Fibroblast of lung (primary cell): ENCODE data around the gene CLGN. TPM values are rescaled to one million over a fixed set of nuclear protein-coding genes. Genes with fewer than 3 reads are reported as not detected.

Experiments used
- DNase-seq, 2 donors: peaks; one replicate each; pipeline versions ENCODE4 v3.0.0 to v3.0.0-alpha.2; 2010; ENCODE audit warnings: low read depth in 2 of 2
- H2AFZ ChIP-seq: 2 replicates; pipeline ENCODE4 v1.5.1; 2012; ENCODE audit warnings: low read length, control low read depth, inconsistent platforms
- H3K27ac ChIP-seq: 2 replicates; pipeline ENCODE4 v1.5.1; 2011; ENCODE audit warnings: low read length, control low read depth; ENCODE audit not compliant: insufficient read depth
- H3K27me3 ChIP-seq: 2 replicates; pipeline ENCODE4 v1.5.1; 2011; ENCODE audit warnings: mild to moderate bottlenecking, low read length; ENCODE audit not compliant: control insufficient read depth, insufficient read depth
- H3K36me3 ChIP-seq: 2 replicates; pipeline ENCODE4 v1.5.1; 2011; ENCODE audit warnings: low read length; ENCODE audit not compliant: control insufficient read depth, insufficient read depth
- H3K4me1 ChIP-seq: 2 replicates; pipeline ENCODE4 v1.5.1; 2011; ENCODE audit warnings: low read length; ENCODE audit not compliant: control insufficient read depth, insufficient read depth; ENCODE audit errors: extremely low read depth
- H3K4me2 ChIP-seq: 2 replicates; pipeline ENCODE4 v1.5.1; 2011; ENCODE audit warnings: low read length, control low read depth; ENCODE audit not compliant: insufficient read depth; ENCODE audit errors: extremely low read depth
- H3K4me3 ChIP-seq, 4 experiments: fragments of 200-600 bp in 1 of 4; sonication (generic) in 1 of 4; replicated peaks in 1 of 4; 2 replicates each; pipeline ENCODE4 v1.5.1; 2011 to 2016; ENCODE audit warnings: low read length in 4 of 4, low read depth in 3 of 4, mild to moderate bottlenecking in 3 of 4, control low read depth in 2 of 4, inconsistent platforms in 1 of 4, mixed read lengths in 1 of 4; ENCODE audit not compliant: insufficient read depth in 1 of 4; ENCODE audit errors: control extremely low read depth in 1 of 4
- H3K79me2 ChIP-seq: 2 replicates; pipeline ENCODE4 v1.5.1; 2012; ENCODE audit warnings: mild to moderate bottlenecking, low read length, inconsistent platforms; ENCODE audit not compliant: control insufficient read depth, insufficient read depth
- H3K9ac ChIP-seq: 2 replicates; pipeline ENCODE4 v1.5.1; 2011; ENCODE audit warnings: mild to moderate bottlenecking, low read length, control low read depth; ENCODE audit not compliant: insufficient read depth
- H3K9me3 ChIP-seq: 2 replicates; pipeline ENCODE4 v1.5.1; 2012; ENCODE audit warnings: low read depth, low read length; ENCODE audit not compliant: control insufficient read depth, insufficient read depth
- H4K20me1 ChIP-seq: 2 replicates; pipeline ENCODE4 v1.5.1; 2011; ENCODE audit warnings: low read length; ENCODE audit not compliant: control insufficient read depth, insufficient read depth; ENCODE audit errors: extremely low read depth
- EZH2 ChIP-seq: IDR thresholded peaks from 2 replicates; pipeline ENCODE4 v1.5.1; 2012; ENCODE audit warnings: low read length, control low read depth, mild to moderate bottlenecking; ENCODE audit errors: missing control alignments
- polyA plus RNA-seq, 2 donors: library from polyadenylated mRNA; depleted of rRNA in 1 of 2; stranded (reverse) in 1 of 2; unstranded in 1 of 2; fragments of >200 nt; gene quantifications; 2 replicates each; pipeline ENCODE4 v1.2.1, GENCODE V29; 2011 to 2012; ENCODE audit warnings: missing spikeins in 1 of 2
- total RNA-seq: library from RNA; depleted of rRNA; stranded (reverse); fragments of >200 nt; gene quantifications from 2 replicates; pipeline ENCODE4 v1.2.1, GENCODE V29; 2014
- TF ChIP-seq, protein P1 (sequence below), 2 donors: IDR thresholded peaks in 1 of 2; conservative IDR thresholded peaks in 1 of 2; 1 replicate in 1 of 2; 2 replicates in 1 of 2; pipeline ENCODE4 v1.5.1; 2011 to 2012; ENCODE audit warnings: low read length in 2 of 2, control low read depth in 1 of 2, inconsistent platforms in 1 of 2, low read depth in 1 of 2, mild to moderate bottlenecking in 1 of 2

The CLGN gene
- total and polyA plus RNA-seq, 2 donors (not counting 1 experiment from before 2014, with no cell fraction given), result 3.4 to 18.0 TPM

DNA sequence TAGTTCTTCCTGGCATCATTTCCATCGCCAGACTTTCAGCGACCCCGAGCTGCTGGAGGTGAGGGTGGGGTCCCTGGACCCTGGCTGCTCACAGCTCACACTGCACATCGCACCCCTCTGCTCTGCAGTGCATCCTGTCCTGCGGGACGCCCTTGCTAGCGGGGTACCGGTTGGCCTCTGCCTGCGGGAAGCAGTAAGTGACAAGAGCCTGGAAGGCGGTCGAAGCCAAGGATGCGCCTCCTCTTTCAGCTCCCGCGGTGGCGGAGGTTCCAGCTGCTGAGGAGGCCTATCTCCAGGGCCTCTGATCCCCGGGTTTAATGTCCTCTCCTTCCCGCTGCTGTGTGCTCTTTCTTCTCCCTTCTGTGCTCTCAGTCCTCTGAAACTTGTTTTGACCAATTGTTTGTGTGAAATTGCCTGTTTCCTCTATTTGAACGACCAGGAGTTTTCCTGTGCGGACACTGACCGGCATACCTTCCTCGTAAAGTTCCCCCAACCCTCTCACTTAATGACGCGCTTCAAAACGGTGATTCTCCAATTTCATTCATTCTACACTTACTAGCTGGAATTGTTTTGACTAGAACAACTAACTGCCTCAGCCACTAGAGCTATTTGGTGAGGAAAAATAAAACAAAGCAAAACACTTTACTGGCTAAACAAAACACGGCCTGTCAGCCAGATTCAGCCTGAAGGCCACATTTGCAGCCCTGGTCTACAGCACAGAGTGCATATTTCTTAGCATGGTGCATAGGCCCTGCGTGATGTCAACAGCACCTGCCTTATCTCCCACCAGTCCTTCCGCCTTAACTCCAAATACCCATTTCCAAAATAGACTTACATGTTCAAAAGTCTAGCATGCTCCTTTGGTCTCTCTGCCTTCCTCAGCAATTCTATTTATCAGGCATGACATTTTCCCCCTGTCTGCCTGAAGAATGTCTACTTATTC, 42.6 kb upstream of the CLGN start:
- H3K27ac ChIP-seq, result no peak overlapping the region
- TF ChIP-seq, protein P1, sequence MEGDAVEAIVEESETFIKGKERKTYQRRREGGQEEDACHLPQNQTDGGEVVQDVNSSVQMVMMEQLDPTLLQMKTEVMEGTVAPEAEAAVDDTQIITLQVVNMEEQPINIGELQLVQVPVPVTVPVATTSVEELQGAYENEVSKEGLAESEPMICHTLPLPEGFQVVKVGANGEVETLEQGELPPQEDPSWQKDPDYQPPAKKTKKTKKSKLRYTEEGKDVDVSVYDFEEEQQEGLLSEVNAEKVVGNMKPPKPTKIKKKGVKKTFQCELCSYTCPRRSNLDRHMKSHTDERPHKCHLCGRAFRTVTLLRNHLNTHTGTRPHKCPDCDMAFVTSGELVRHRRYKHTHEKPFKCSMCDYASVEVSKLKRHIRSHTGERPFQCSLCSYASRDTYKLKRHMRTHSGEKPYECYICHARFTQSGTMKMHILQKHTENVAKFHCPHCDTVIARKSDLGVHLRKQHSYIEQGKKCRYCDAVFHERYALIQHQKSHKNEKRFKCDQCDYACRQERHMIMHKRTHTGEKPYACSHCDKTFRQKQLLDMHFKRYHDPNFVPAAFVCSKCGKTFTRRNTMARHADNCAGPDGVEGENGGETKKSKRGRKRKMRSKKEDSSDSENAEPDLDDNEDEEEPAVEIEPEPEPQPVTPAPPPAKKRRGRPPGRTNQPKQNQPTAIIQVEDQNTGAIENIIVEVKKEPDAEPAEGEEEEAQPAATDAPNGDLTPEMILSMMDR (conservative IDR thresholded peaks at IDR 0.05 in 1 of 2, IDR thresholded peaks at IDR 0.05 in 1 of 2; ENCODE audit: low read depth in 1 of 2, low read length in 2 of 2), result no peak
- no peak for TF ChIP-seq EZH2
- no peak for DNase-seq
- no peaks in the 10 kb centered on the region for H3K36me3 ChIP-seq
- no peak overlapping the region for H3K4me2 ChIP-seq
- H3K4me1 ChIP-seq, result no peaks in the 10 kb centered on the region
- H2AFZ ChIP-seq, result no peak overlapping the region
- H3K9me3 ChIP-seq, result no peaks in the 10 kb centered on the region
- peaks cover 8% of the 10 kb centered on the region for H3K27me3 ChIP-seq
- no peak overlapping the region for H3K4me3 ChIP-seq
- no peaks in the 10 kb centered on the region for H4K20me1 ChIP-seq
- H3K9ac ChIP-seq, result no peak overlapping the region
- H3K79me2 ChIP-seq, result no peaks in the 10 kb centered on the region

DNA sequence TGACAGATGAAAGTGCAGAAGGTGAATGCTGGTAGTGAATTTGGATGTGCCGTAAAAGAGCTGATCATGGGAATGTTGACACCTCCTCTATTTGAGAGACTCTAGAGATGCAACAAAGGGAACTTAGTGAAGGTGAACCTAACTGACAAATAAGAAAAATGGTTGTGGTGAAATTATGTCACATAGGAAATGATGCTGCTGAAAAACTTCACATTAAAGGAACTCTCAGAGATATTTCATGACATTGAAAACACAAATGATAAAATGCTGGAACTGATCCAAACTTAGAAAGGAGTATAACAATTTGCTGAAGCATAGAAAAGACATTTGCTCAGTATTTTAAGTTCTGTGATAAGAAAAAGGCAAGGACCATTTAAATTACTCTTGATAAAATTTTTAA, 38.7 kb upstream of the CLGN start:
- TF ChIP-seq, protein P1 (conservative IDR thresholded peaks at IDR 0.05 in 1 of 2, IDR thresholded peaks at IDR 0.05 in 1 of 2; ENCODE audit: low read depth in 1 of 2, low read length in 2 of 2), result no peak
- Histone ChIP-seq H3K4me2 (no peak overlapping the region), H3K9me3 (no peaks in the 10 kb centered on the region), H2AFZ (no peak overlapping the region), H3K9ac (no peak overlapping the region), H3K27me3 (peaks cover 8% of the 10 kb centered on the region), H4K20me1 (no peaks in the 10 kb centered on the region), H3K4me1 (no peaks in the 10 kb centered on the region), H3K36me3 (no peaks in the 10 kb centered on the region), H3K27ac (no peak overlapping the region), H3K79me2 (no peaks in the 10 kb centered on the region), H3K4me3 (no peak overlapping the region)
- no peak for DNase-seq

DNA sequence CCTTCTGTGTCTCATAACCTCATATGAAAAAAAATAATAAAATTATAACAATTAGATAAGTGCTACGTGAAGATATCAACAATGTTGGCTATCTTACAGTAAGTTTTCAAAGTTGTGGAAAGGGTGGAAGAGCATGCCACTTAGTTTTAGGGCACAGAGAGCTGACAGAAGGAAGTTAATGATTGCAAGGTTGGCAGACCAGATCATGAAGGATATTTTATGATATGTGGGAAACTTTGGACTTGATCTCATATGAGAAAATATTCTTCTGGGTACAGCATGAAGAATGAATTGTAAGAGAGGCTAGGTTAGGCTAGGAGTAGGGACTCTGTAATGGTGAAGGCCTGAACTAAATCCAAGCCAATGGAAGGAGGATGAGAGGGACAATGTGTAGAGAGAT, 36.2 kb upstream of the CLGN start:
- Histone ChIP-seq H3K27me3 (peaks cover 2% of the 10 kb centered on the region), H3K4me2 (no peak overlapping the region), H3K27ac (no peak overlapping the region), H3K9me3 (no peaks in the 10 kb centered on the region), H3K4me1 (no peaks in the 10 kb centered on the region), H4K20me1 (no peaks in the 10 kb centered on the region), H3K9ac (no peak overlapping the region), H2AFZ (no peak overlapping the region), H3K4me3 (no peak overlapping the region), H3K36me3 (no peaks in the 10 kb centered on the region), H3K79me2 (no peaks in the 10 kb centered on the region)
- DNase-seq, result no peak
- TF ChIP-seq EZH2, result no peak
- TF ChIP-seq, protein P1 (conservative IDR thresholded peaks at IDR 0.05 in 1 of 2, IDR thresholded peaks at IDR 0.05 in 1 of 2; ENCODE audit: low read depth in 1 of 2, low read length in 2 of 2), result no peak
